ENCODE measurements around the gene ABLIM2.

DNA sequence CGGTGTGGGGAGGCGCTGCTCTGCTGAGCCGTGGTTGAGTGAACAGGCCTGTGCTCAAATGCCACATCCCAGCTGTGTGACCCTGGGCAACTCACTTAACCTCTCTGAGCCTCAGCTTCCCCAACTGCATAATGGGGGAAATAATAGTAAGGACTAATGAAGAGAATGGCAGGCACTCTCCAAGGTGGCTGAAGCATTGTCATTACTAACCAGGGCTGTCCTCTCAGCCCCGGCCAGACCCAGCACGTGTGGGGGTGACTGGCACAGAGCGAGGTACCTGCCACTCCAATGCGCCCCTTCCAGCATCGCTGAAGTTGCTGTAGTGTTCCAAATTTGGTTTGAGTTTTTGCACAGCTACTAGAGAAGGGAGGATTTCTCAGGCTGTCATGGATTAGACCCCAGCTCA is 80.0 kb downstream of the ABLIM2 start:
- TF ChIP-seq CTCF (conservative IDR thresholded peaks at IDR 0.05) (no peak), ZFX (IDR thresholded peaks at IDR 0.05) (no peak)

Data from C4-2B (cell line).